GM18505 (cell line): ENCODE data around the gene SPATA13.

Source experiments
- ATAC-seq: cut with Tn5 transposase; IDR thresholded peaks from one replicate; pipeline ENCODE4 v1.9.1; 2021; ENCODE audit not compliant: unreplicated experiment
- POLR2A ChIP-seq: IDR thresholded peaks from 4 replicates; pipeline ENCODE4 v1.6.1; 2011; ENCODE audit warnings: borderline replicate concordance; ENCODE audit not compliant: insufficient read depth, insufficient read length; ENCODE audit errors: extremely low read depth

The SPATA13 gene

GRCh38 chr13:24276861-24277260, 116.3 kb downstream of the SPATA13 start:
- ATAC-seq = no peak
- no peak for TF ChIP-seq POLR2A

GRCh38 chr13:24277761-24278160, 117.2 kb downstream of the SPATA13 start:
- TF ChIP-seq POLR2A = no peak
- no peak for ATAC-seq

GRCh38 chr13:24279327-24280110, 119.0 kb downstream of the SPATA13 start:
- no peak for TF ChIP-seq POLR2A
- ATAC-seq = no peak

GRCh38 chr13:24280720-24281119, 120.2 kb downstream of the SPATA13 start:
- no peak for TF ChIP-seq POLR2A
- ATAC-seq = no peak

- no peak for TF ChIP-seq POLR2A
- ATAC-seq = no peak
These were observed 120.9 kb downstream of the SPATA13 start for GRCh38 chr13:24281188-24282008.

GRCh38 chr13:24282256-24282655, 121.7 kb downstream of the SPATA13 start:
- TF ChIP-seq POLR2A = no peak

GRCh38 chr13:24284889-24285565, 124.5 kb downstream of the SPATA13 start:
- ATAC-seq = no peak
- TF ChIP-seq POLR2A = no peak

More at GRCh38 chr13:24282256-24282655, 121.7 kb downstream of the SPATA13 start:
- ATAC-seq = no peak

- TF ChIP-seq POLR2A = no peak
- no peak for ATAC-seq
These were observed 126.1 kb downstream of the SPATA13 start for GRCh38 chr13:24286624-24287023.

- ATAC-seq = no peak
- TF ChIP-seq POLR2A = no peak
These were observed 127.3 kb downstream of the SPATA13 start for GRCh38 chr13:24287748-24288287.

GRCh38 chr13:24288870-24289269, 128.3 kb downstream of the SPATA13 start:
- ATAC-seq = no peak
- no peak for TF ChIP-seq POLR2A

GRCh38 chr13:24290280-24290932, 129.9 kb downstream of the SPATA13 start:
- no peak for TF ChIP-seq POLR2A
- no peak for ATAC-seq

GRCh38 chr13:24292481-24292880, 132.0 kb downstream of the SPATA13 start:
- ATAC-seq = no peak
- TF ChIP-seq POLR2A = no peak

- no peak for TF ChIP-seq POLR2A
- no peak for ATAC-seq
These were observed 133.2 kb downstream of the SPATA13 start for GRCh38 chr13:24293746-24294145.
